GM23338 (cell line): ENCODE results near the gene PRMT7. TPM values are rescaled to one million over a fixed set of nuclear protein-coding genes. Genes with fewer than 3 reads are reported as not detected.

Experiments used
- ATAC-seq: fragments of 200-7000 bp; cut with Tn5 transposase; 3 replicates; pipeline ENCODE4 v1.9.1; 2020
- DNase-seq: peaks from one replicate; pipeline ENCODE4 v3.0.0-alpha.2; 2015; ENCODE audit warnings: low spot score
- H2AFZ ChIP-seq: fragments of 200-600 bp; sonication (generic); 2 replicates; pipeline ENCODE4 v1.8.0; 2016; ENCODE audit warnings: antibody characterized with exemption, mild to moderate bottlenecking, moderate library complexity
- H3F3A ChIP-seq: fragments of 200-600 bp; sonication (generic); replicated peaks from 2 replicates; pipeline ENCODE4 v1.8.0; 2017; ENCODE audit warnings: antibody characterized with exemption, mixed run types, low read depth
- H3K27ac ChIP-seq: fragments of 200-600 bp; sonication (generic); 2 replicates; pipeline ENCODE4 v1.6.1; 2016; ENCODE audit warnings: low read depth
- H3K27me3 ChIP-seq: fragments of 200-600 bp; sonication (generic); 2 replicates; pipeline ENCODE4 v1.8.0; 2016; ENCODE audit warnings: mild to moderate bottlenecking, mixed run types, moderate library complexity; ENCODE audit not compliant: insufficient read depth
- H3K36me3 ChIP-seq: fragments of 200-600 bp; sonication (generic); 2 replicates; pipeline ENCODE4 v1.8.0; 2016; ENCODE audit warnings: mild to moderate bottlenecking; ENCODE audit not compliant: insufficient read depth
- H3K4me1 ChIP-seq: fragments of 200-600 bp; sonication (generic); 2 replicates; pipeline ENCODE4 v1.8.0; 2016; ENCODE audit warnings: mild to moderate bottlenecking, moderate library complexity; ENCODE audit not compliant: insufficient read depth
- H3K4me2 ChIP-seq: fragments of 200-600 bp; sonication (generic); 2 replicates; pipeline ENCODE4 v1.7.1; 2017; ENCODE audit warnings: mixed run types
- H3K4me3 ChIP-seq: fragments of 200-600 bp; sonication (generic); 2 replicates; pipeline ENCODE4 v1.6.1; 2016; ENCODE audit warnings: mixed run types
- H3K79me2 ChIP-seq: fragments of 200-600 bp; sonication (generic); replicated peaks from 2 replicates; pipeline ENCODE4 v1.8.0; 2017; ENCODE audit warnings: mild to moderate bottlenecking; ENCODE audit not compliant: insufficient read depth
- H3K9me2 ChIP-seq: fragments of 200-600 bp; sonication (generic); 2 replicates; pipeline ENCODE4 v1.8.0; 2017; ENCODE audit not compliant: insufficient read depth
- H4K20me1 ChIP-seq: fragments of 200-600 bp; sonication (generic); replicated peaks from 2 replicates; pipeline ENCODE4 v1.8.0; 2017; ENCODE audit warnings: mild to moderate bottlenecking; ENCODE audit not compliant: insufficient read depth
- H3K27ac Mint-ChIP-seq: 2 replicates; pipeline ENCODE4 v1.8.0; 2020; ENCODE audit warnings: inconsistent platforms, mild to moderate bottlenecking, moderate library complexity, mixed read lengths
- H3K27me3 Mint-ChIP-seq: 3 replicates; pipeline ENCODE4 v1.8.0; 2022; ENCODE audit warnings: low read depth, mild to moderate bottlenecking, moderate library complexity, mixed read lengths, inconsistent platforms; ENCODE audit not compliant: insufficient read depth, poor library complexity
- H3K36me3 Mint-ChIP-seq: 3 replicates; pipeline ENCODE4 v1.8.0; 2021; ENCODE audit warnings: low read depth, mild to moderate bottlenecking, inconsistent platforms, moderate library complexity, mixed read lengths
- H3K4me1 Mint-ChIP-seq: 3 replicates; pipeline ENCODE4 v1.8.0; 2020; ENCODE audit warnings: mild to moderate bottlenecking, inconsistent platforms, mixed read lengths
- H3K4me3 Mint-ChIP-seq: 3 replicates; pipeline ENCODE4 v1.8.0; 2021; ENCODE audit warnings: moderate library complexity, mild to moderate bottlenecking, inconsistent platforms, mixed read lengths
- H3K9me3 Mint-ChIP-seq: 3 replicates; pipeline ENCODE4 v1.8.0; 2020; ENCODE audit warnings: moderate library complexity, mild to moderate bottlenecking, inconsistent platforms, mixed read lengths
- CREB1 ChIP-seq: fragments of 250-450 bp; sonication (Bioruptor Pico); IDR thresholded peaks from 2 replicates; pipeline ENCODE4 v1.5.0; 2020; ENCODE audit warnings: low read depth, mild to moderate bottlenecking, moderate library complexity
- EZH2 ChIP-seq: fragments of 200-600 bp; sonication (generic); IDR thresholded peaks from one replicate; pipeline ENCODE4 v1.8.0; 2017; ENCODE audit warnings: antibody characterized with exemption, mild to moderate bottlenecking, low read depth; ENCODE audit not compliant: unreplicated experiment
- EZH2phosphoT487 ChIP-seq: fragments of 200-600 bp; sonication (generic); IDR thresholded peaks from one replicate; pipeline ENCODE4 v1.8.1; 2018; ENCODE audit warnings: antibody characterized with exemption; ENCODE audit not compliant: unreplicated experiment
- NANOG ChIP-seq: IDR thresholded peaks from 2 replicates; pipeline ENCODE4 v1.6.1; 2016; ENCODE audit warnings: antibody characterized with exemption, borderline replicate concordance
- STAT1 ChIP-seq: IDR thresholded peaks from one replicate; pipeline ENCODE4 v1.6.1; 2016; ENCODE audit warnings: antibody characterized with exemption; ENCODE audit not compliant: unreplicated experiment
- ZNF114 ChIP-seq: fragments of 250-450 bp; sonication (Bioruptor Pico); IDR thresholded peaks from 2 replicates; pipeline ENCODE4 v1.5.0; 2020; ENCODE audit warnings: mild to moderate bottlenecking, moderate library complexity
- ZNF331 ChIP-seq: fragments of 250-450 bp; sonication (Bioruptor Pico); IDR thresholded peaks from 2 replicates; pipeline ENCODE4 v1.5.0; 2020; ENCODE audit warnings: low read depth, mild to moderate bottlenecking, moderate library complexity
- polyA plus RNA-seq: library from polyadenylated mRNA; unstranded; fragments of >200 nt; fragmentation: Nextera tagmentation; extraction: Ambion mirVana; gene quantifications from 2 replicates; pipeline ENCODE4 v1.2.1, GENCODE V29; 2016
- total RNA-seq: library from RNA; depleted of rRNA; stranded (reverse); fragments of >200 nt; shearing (Covaris generic); gene quantifications from 2 replicates; pipeline ENCODE4 v1.2.3, GENCODE V29; 2014
- TF ChIP-seq, protein P1 (sequence below): fragments of 250-450 bp; sonication (Bioruptor Pico); IDR thresholded peaks from 2 replicates; pipeline ENCODE4 v1.5.0; 2020; ENCODE audit warnings: mild to moderate bottlenecking, moderate library complexity
- TF ChIP-seq, protein P2 (sequence below): IDR thresholded peaks from one replicate; pipeline ENCODE4 v1.6.1; 2018; ENCODE audit warnings: antibody characterized with exemption; ENCODE audit not compliant: unreplicated experiment
- TF ChIP-seq, protein P3 (sequence below): IDR thresholded peaks from 2 replicates; pipeline ENCODE4 v1.6.1; 2016; ENCODE audit warnings: antibody characterized with exemption

Gene PRMT7
- total and polyA plus RNA-seq, 2 experiments from 2014 or later: 20.2 to 65.3 TPM

DNA sequence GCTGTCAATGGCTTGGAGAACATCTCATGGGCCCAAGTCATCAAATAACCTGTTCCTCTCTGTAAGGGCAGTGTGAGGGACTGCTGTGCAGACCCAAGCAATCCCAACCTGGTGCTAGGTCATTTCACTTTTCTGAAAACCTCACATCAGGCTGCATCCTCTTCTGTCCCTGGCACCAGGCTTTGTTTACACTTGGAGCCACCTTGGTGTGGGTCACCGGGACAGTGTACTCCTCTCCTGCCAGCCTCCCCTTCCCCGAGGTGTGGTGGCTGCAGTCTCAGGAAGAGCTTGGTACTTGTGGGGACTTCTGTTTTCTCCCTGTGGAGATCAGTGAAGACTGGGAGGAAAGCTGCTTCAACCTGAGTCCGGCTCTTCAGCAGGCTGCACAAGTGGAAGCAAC lies 12.5 kb upstream of the PRMT7 start:
- Histone ChIP-seq H3K9me2 (no peaks in the 10 kb centered on the region), H3K27me3 (no peaks in the 10 kb centered on the region), H4K20me1 (peaks cover 42% of the 10 kb centered on the region), H3K36me3 (peaks cover 39% of the 10 kb centered on the region), H3K4me2 (no peak overlapping the region), H3K79me2 (no peaks in the 10 kb centered on the region), H3K27ac (no peak overlapping the region), H3K4me1 (no peaks in the 10 kb centered on the region), H2AFZ (no peak overlapping the region), H3F3A (peaks cover 12% of the 10 kb centered on the region; the same call in 1 of the 2 replicates), H3K4me3 (no peak overlapping the region)
- H3K4me3 Mint-ChIP-seq: no peak overlapping the region
- H3K4me1 Mint-ChIP-seq: peaks cover 2% of the 10 kb centered on the region; the same call in 1 of the 3 replicates
- no peak overlapping the region for H3K27ac Mint-ChIP-seq
- H3K9me3 Mint-ChIP-seq: no peaks in the 10 kb centered on the region
- TF ChIP-seq, protein P1, sequence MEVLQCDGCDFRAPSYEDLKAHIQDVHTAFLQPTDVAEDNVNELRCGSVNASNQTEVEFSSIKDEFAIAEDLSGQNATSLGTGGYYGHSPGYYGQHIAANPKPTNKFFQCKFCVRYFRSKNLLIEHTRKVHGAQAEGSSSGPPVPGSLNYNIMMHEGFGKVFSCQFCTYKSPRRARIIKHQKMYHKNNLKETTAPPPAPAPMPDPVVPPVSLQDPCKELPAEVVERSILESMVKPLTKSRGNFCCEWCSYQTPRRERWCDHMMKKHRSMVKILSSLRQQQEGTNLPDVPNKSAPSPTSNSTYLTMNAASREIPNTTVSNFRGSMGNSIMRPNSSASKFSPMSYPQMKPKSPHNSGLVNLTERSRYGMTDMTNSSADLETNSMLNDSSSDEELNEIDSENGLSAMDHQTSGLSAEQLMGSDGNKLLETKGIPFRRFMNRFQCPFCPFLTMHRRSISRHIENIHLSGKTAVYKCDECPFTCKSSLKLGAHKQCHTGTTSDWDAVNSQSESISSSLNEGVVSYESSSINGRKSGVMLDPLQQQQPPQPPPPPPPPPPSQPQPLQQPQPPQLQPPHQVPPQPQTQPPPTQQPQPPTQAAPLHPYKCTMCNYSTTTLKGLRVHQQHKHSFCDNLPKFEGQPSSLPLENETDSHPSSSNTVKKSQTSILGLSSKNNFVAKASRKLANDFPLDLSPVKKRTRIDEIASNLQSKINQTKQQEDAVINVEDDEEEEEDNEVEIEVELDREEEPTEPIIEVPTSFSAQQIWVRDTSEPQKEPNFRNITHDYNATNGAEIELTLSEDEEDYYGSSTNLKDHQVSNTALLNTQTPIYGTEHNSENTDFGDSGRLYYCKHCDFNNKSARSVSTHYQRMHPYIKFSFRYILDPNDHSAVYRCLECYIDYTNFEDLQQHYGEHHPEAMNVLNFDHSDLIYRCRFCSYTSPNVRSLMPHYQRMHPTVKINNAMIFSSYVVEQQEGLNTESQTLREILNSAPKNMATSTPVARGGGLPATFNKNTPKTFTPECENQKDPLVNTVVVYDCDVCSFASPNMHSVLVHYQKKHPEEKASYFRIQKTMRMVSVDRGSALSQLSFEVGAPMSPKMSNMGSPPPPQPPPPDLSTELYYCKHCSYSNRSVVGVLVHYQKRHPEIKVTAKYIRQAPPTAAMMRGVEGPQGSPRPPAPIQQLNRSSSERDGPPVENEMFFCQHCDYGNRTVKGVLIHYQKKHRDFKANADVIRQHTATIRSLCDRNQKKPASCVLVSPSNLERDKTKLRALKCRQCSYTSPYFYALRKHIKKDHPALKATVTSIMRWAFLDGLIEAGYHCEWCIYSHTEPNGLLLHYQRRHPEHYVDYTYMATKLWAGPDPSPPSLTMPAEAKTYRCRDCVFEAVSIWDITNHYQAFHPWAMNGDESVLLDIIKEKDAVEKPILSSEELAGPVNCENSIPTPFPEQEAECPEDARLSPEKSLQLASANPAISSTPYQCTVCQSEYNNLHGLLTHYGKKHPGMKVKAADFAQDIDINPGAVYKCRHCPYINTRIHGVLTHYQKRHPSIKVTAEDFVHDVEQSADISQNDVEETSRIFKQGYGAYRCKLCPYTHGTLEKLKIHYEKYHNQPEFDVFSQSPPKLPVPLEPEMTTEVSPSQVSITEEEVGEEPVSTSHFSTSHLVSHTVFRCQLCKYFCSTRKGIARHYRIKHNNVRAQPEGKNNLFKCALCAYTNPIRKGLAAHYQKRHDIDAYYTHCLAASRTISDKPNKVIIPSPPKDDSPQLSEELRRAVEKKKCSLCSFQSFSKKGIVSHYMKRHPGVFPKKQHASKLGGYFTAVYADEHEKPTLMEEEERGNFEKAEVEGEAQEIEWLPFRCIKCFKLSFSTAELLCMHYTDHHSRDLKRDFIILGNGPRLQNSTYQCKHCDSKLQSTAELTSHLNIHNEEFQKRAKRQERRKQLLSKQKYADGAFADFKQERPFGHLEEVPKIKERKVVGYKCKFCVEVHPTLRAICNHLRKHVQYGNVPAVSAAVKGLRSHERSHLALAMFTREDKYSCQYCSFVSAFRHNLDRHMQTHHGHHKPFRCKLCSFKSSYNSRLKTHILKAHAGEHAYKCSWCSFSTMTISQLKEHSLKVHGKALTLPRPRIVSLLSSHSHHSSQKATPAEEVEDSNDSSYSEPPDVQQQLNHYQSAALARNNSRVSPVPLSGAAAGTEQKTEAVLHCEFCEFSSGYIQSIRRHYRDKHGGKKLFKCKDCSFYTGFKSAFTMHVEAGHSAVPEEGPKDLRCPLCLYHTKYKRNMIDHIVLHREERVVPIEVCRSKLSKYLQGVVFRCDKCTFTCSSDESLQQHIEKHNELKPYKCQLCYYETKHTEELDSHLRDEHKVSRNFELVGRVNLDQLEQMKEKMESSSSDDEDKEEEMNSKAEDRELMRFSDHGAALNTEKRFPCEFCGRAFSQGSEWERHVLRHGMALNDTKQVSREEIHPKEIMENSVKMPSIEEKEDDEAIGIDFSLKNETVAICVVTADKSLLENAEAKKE (CRISPR knock-in tag): no peak
- TF ChIP-seq EZH2phosphoT487 (no peak), ZNF114 (CRISPR knock-in tag) (no peak), NANOG (no peak), EZH2 (no peak), STAT1 (no peak), ZNF331 (CRISPR knock-in tag) (no peak), CREB1 (CRISPR knock-in tag) (no peak)
- TF ChIP-seq, protein P2, sequence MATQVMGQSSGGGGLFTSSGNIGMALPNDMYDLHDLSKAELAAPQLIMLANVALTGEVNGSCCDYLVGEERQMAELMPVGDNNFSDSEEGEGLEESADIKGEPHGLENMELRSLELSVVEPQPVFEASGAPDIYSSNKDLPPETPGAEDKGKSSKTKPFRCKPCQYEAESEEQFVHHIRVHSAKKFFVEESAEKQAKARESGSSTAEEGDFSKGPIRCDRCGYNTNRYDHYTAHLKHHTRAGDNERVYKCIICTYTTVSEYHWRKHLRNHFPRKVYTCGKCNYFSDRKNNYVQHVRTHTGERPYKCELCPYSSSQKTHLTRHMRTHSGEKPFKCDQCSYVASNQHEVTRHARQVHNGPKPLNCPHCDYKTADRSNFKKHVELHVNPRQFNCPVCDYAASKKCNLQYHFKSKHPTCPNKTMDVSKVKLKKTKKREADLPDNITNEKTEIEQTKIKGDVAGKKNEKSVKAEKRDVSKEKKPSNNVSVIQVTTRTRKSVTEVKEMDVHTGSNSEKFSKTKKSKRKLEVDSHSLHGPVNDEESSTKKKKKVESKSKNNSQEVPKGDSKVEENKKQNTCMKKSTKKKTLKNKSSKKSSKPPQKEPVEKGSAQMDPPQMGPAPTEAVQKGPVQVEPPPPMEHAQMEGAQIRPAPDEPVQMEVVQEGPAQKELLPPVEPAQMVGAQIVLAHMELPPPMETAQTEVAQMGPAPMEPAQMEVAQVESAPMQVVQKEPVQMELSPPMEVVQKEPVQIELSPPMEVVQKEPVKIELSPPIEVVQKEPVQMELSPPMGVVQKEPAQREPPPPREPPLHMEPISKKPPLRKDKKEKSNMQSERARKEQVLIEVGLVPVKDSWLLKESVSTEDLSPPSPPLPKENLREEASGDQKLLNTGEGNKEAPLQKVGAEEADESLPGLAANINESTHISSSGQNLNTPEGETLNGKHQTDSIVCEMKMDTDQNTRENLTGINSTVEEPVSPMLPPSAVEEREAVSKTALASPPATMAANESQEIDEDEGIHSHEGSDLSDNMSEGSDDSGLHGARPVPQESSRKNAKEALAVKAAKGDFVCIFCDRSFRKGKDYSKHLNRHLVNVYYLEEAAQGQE: no peak
- TF ChIP-seq, protein P3, sequence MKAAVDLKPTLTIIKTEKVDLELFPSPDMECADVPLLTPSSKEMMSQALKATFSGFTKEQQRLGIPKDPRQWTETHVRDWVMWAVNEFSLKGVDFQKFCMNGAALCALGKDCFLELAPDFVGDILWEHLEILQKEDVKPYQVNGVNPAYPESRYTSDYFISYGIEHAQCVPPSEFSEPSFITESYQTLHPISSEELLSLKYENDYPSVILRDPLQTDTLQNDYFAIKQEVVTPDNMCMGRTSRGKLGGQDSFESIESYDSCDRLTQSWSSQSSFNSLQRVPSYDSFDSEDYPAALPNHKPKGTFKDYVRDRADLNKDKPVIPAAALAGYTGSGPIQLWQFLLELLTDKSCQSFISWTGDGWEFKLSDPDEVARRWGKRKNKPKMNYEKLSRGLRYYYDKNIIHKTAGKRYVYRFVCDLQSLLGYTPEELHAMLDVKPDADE: no peak
- ATAC-seq: no peak
- peaks cover 2% of the 10 kb centered on the region for H3K27me3 Mint-ChIP-seq
- peaks cover 67% of the 10 kb centered on the region for H3K36me3 Mint-ChIP-seq
- no peak for DNase-seq
